Ovary (tissue), 9 donors: ENCODE results near the gene KLK4. TPM values are rescaled to one million over a fixed set of nuclear protein-coding genes. Genes with fewer than 3 reads are reported as not detected.
"Not testable (repeated sequence)": the region's sequence is repeated elsewhere in the genome, so short reads cannot be mapped to it uniquely, and the experiment has no call there.

Experiments
- DNase-seq, 5 donors: peaks; one replicate each; pipeline ENCODE4 v3.0.0-alpha.2; 2019 to 2020
- H3K27ac ChIP-seq, 2 donors: fragments of 200-600 bp; one replicate each; pipeline versions ENCODE4 v1.5.1 to v1.8.0; 2019 to 2022
- H3K27me3 ChIP-seq: fragments of 200-600 bp; one replicate; pipeline ENCODE4 v1.8.0; 2022
- H3K36me3 ChIP-seq: fragments of 200-600 bp; sonication (generic); one replicate; pipeline ENCODE4 v1.5.1; 2019
- H3K4me1 ChIP-seq: one replicate; pipeline ENCODE4 v1.8.1; 2013; ENCODE audit warnings: mild to moderate bottlenecking, moderate library complexity; ENCODE audit not compliant: insufficient read depth
- H3K4me3 ChIP-seq: fragments of 200-600 bp; sonication (generic); one replicate; pipeline ENCODE4 v1.5.1; 2017
- H3K9me3 ChIP-seq, 2 donors: fragments of 200-600 bp in 1 of 2; sonication (generic) in 1 of 2; one replicate each; pipeline versions ENCODE4 v1.5.1 to v1.8.1; 2013 to 2019; ENCODE audit warnings: mild to moderate bottlenecking in 1 of 2, moderate library complexity in 1 of 2
- CTCF ChIP-seq, 3 donors: fragments of 450-650 bp in 2 of 3; fragments of 200-600 bp in 1 of 3; IDR thresholded peaks; one replicate each; pipeline versions ENCODE4 v1.5.1 to v1.8.0; 2016 to 2022; ENCODE audit warnings: antibody characterized with exemption in 3 of 3, mild to moderate bottlenecking in 1 of 3
- EP300 ChIP-seq: sonication (generic); formaldehyde crosslinking; IDR thresholded peaks from one replicate; pipeline ENCODE4 v1.6.1; 2017; ENCODE audit warnings: antibody characterized with exemption
- POLR2A ChIP-seq: fragments of 450-650 bp; IDR thresholded peaks from one replicate; pipeline ENCODE4 v1.6.1; 2017; ENCODE audit warnings: antibody characterized with exemption, mild to moderate bottlenecking, moderate library complexity
- WGBS, 3 donors: extraction: QIAGEN DNeasy Blood & Tissue Kit in 1 of 3; methylation state at CpG; one replicate each; pipeline versions ENCODE4 v1.1.5 to v1.1.7; 2013 to 2017; 5-methylcytosine and 5-hydroxymethylcytosine counted together
- intact Hi-C, 4 donors: fragments of 100-400 bp; cut with DNase I; formaldehyde crosslinking; loops; one replicate each; pipeline versions ENCODE4 v1.11.0 to v1.15.1; 2022 to 2023
- polyA plus RNA-seq, 2 donors: library from polyadenylated mRNA; stranded (reverse); fragments of 200-250 nt in 1 of 2; fragments of 350-450 nt in 1 of 2; fragmentation: Illumina TruSeq in 1 of 2; extraction: RNeasy Lipid Tissue Mini Kit (QIAGEN cat#74804) in 1 of 2; gene quantifications; one replicate each; pipeline ENCODE4 v1.2.3, GENCODE V29; 2013 to 2014
- total RNA-seq, 7 donors: library from RNA; depleted of rRNA in 2 of 7; stranded (reverse); fragments of >200 nt in 2 of 7; fragmentation: NEBNext Ultra II Directional in 3 of 7; extraction: Animal tissue kit (Norgen Biotek cat#: 25700) in 3 of 7; gene quantifications; one replicate each; pipeline versions ENCODE4 v1.1.0 to v1.2.4, GENCODE V29; 2016 to 2023
- donor health status: DM: no; HTN: no; CAD: no; lungs with moderate emphysema.
- donor health status: DM: no; HTN: no; CAD: no.
- donor health status: Bipolar disorder and iron deficiency.
- donor health status: DM: yes; HTN: yes; CAD: no.
- donor health status: DM: no; HTN: no; CAD: no.
- donor health status: DM: yes; HTN: yes; CAD: no.

Gene KLK4
- total and polyA plus RNA-seq, 9 donors, result 0.58 TPM; not detected in 8

- Histone ChIP-seq H3K9me3 (no peaks in the 10 kb centered on the region), H3K27ac (no peak overlapping the region), H3K27me3 (no peaks in the 10 kb centered on the region), H3K4me1 (no peaks in the 10 kb centered on the region), H3K4me3 (no peak overlapping the region), H3K36me3 (no peaks in the 10 kb centered on the region)
- TF ChIP-seq CTCF (IDR thresholded peaks at IDR 0.05) (no peak), POLR2A (no peak), EP300 (no peak)
- intact Hi-C loops, result no loop called here
- 45 to 48% (median 47%) methylated on average over 3 of the region's 3 CpGs for WGBS, 3 donors
- no peak for DNase-seq
Measured at GRCh38 chr19:50897191-50897607, 14.0 kb downstream of the KLK4 start.

GRCh38 chr19:50896591-50897190 is 14.5 kb downstream of the KLK4 start:
- 60 to 77% (median 65%) methylated on average over 6 of the region's 6 CpGs for WGBS, 3 donors
- Histone ChIP-seq H3K36me3 (no peaks in the 10 kb centered on the region), H3K4me1 (no peaks in the 10 kb centered on the region), H3K9me3 (no peaks in the 10 kb centered on the region), H3K4me3 (no peak overlapping the region), H3K27ac (no peak overlapping the region), H3K27me3 (no peaks in the 10 kb centered on the region)
- no peak for DNase-seq
- intact Hi-C loops, result no loop called here
- no peak for TF ChIP-seq CTCF (IDR thresholded peaks at IDR 0.05)
- no peak for TF ChIP-seq EP300
- TF ChIP-seq POLR2A, result no peak

GRCh38 chr19:50896089-50896590 is 15.1 kb downstream of the KLK4 start:
- H3K4me1 ChIP-seq, intact Hi-C loops, DNase-seq, H3K9me3 ChIP-seq, H3K27ac ChIP-seq, H3K36me3 ChIP-seq, H3K4me3 ChIP-seq, H3K27me3 ChIP-seq: not testable (repeated sequence)
- WGBS, 3 donors, result 79 to 87% (median 86%) methylated on average over 9 of the region's 9 CpGs

- H3K27ac ChIP-seq, result no peak overlapping the region
- no peak for DNase-seq
- H3K4me3 ChIP-seq, result no peak overlapping the region
- no peaks in the 10 kb centered on the region for H3K36me3 ChIP-seq
- H3K27me3 ChIP-seq, result no peaks in the 10 kb centered on the region
- no peaks in the 10 kb centered on the region for H3K4me1 ChIP-seq
- WGBS, 3 donors, result 55 to 63% (median 58%) methylated on average over 10 of the region's 10 CpGs
- H3K9me3 ChIP-seq, result no peaks in the 10 kb centered on the region
- TF ChIP-seq CTCF (IDR thresholded peaks at IDR 0.05) (no peak), EP300 (no peak), POLR2A (no peak)
- intact Hi-C loops, result no loop called here
Measured at GRCh38 chr19:50894478-50895356, 16.5 kb downstream of the KLK4 start.
